ENCODE measurements around the gene PHACTR1. TPM values are rescaled to one million over a fixed set of nuclear protein-coding genes. Genes with fewer than 3 reads are reported as not detected.

Gene PHACTR1
- total RNA-seq, 1 experiment from 2014 or later, result not detected

DNA sequence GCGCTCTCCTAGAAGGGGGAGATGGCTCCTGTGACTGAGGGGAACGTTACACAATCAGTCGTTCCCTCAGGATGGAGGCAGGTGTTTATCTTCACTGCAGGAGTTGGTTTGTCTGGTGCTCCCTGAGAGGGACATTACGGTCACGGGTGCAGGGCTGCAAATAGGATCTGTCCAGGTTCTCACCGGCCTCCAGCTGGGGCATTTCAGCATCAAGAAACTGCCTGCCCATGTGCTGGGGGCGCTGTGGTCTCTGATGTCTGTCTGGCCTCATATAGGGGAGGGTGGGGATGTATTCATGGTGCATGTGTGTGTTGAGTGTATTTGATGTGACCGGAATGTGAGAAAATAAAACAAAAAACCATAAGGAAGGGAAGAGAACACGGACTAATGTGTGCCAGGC lies 534.7 kb downstream of the PHACTR1 start:
- no TSS peak for BruUV-seq (replicated peaks)
- POLR2A ChIA-PET (ENCODE audit: unreplicated experiment), result no interaction called here
- H3K27ac ChIP-seq (ENCODE audit: low read length), result no peak overlapping the region
- no peaks in the 10 kb centered on the region for H3K36me3 ChIP-seq (ENCODE audit: low read depth, low read length)
- CTCF ChIA-PET, result no interaction called here
- TF ChIP-seq, protein P1, sequence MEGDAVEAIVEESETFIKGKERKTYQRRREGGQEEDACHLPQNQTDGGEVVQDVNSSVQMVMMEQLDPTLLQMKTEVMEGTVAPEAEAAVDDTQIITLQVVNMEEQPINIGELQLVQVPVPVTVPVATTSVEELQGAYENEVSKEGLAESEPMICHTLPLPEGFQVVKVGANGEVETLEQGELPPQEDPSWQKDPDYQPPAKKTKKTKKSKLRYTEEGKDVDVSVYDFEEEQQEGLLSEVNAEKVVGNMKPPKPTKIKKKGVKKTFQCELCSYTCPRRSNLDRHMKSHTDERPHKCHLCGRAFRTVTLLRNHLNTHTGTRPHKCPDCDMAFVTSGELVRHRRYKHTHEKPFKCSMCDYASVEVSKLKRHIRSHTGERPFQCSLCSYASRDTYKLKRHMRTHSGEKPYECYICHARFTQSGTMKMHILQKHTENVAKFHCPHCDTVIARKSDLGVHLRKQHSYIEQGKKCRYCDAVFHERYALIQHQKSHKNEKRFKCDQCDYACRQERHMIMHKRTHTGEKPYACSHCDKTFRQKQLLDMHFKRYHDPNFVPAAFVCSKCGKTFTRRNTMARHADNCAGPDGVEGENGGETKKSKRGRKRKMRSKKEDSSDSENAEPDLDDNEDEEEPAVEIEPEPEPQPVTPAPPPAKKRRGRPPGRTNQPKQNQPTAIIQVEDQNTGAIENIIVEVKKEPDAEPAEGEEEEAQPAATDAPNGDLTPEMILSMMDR (conservative IDR thresholded peaks at IDR 0.05; ENCODE audit: low read depth, low read length), result no peak; the same call in 1 of the 2 replicates
- no peak for TF ChIP-seq EZH2 (IDR thresholded peaks at IDR 0.05; ENCODE audit: low read length, unreplicated experiment)
- no peak for TF ChIP-seq EZH2phosphoT487 (IDR thresholded peaks at IDR 0.05; ENCODE audit: borderline replicate concordance, low read length)
- H3K4me1 ChIP-seq (ENCODE audit: insufficient read depth, low read length), result no peaks in the 10 kb centered on the region
- no peak overlapping the region for H3K4me3 ChIP-seq (ENCODE audit: low read length)
- peaks cover 52% of the 10 kb centered on the region for H3K27me3 ChIP-seq (ENCODE audit: low read length)
- H3K79me2 ChIP-seq (ENCODE audit: low read length), result no peaks in the 10 kb centered on the region
- H2AFZ ChIP-seq (ENCODE audit: low read length), result no peak overlapping the region
- no peaks in the 10 kb centered on the region for H3K9me3 ChIP-seq (ENCODE audit: low read length)
- no peaks in the 10 kb centered on the region for H4K20me1 ChIP-seq (ENCODE audit: low read length)
- no peak overlapping the region for H3K9ac ChIP-seq (ENCODE audit: low read length)
- DNase-seq, result no peak
- no peak; the same call in 1 of the 2 replicates for ATAC-seq
- intact Hi-C loops (cut with micrococcal nuclease), result no loop called here
- H3K4me2 ChIP-seq (ENCODE audit: low read length), result no peak overlapping the region
- H3F3A ChIP-seq (ENCODE audit: low read length, unreplicated experiment), result no peaks in the 10 kb centered on the region
- no peaks in the 10 kb centered on the region for H3K9me2 ChIP-seq (replicated peaks; ENCODE audit: low read length)

DNA sequence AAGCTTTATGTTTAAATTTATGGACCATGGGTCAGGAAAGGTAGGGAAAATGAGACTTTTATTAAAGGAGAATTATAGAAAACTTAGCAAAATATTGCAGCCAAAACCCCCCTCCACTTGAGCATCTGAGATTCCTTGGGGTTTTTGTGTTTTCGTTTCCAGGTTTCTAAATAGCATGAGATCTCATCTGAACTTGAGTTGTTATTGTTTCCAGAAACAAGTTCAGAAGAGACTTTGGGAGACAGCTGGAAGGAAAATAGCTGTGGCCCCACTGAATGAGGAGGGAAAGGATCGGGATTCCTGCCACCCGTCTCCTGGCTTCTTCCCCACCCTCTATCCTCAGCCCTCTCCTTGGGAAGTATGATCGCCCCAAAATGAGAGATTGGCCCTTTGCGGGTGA lies 536.2 kb downstream of the PHACTR1 start:
- Histone ChIP-seq H3K27me3 (ENCODE audit: low read length) (peaks cover 39% of the 10 kb centered on the region), H3K4me3 (ENCODE audit: low read length) (no peak overlapping the region), H3K9me2 (replicated peaks; ENCODE audit: low read length) (no peaks in the 10 kb centered on the region), H3K4me1 (ENCODE audit: insufficient read depth, low read length) (no peaks in the 10 kb centered on the region), H3K79me2 (ENCODE audit: low read length) (no peaks in the 10 kb centered on the region), H3K27ac (ENCODE audit: low read length) (no peak overlapping the region), H4K20me1 (ENCODE audit: low read length) (no peaks in the 10 kb centered on the region), H3K9me3 (ENCODE audit: low read length) (no peaks in the 10 kb centered on the region), H3K4me2 (ENCODE audit: low read length) (no peak overlapping the region), H3F3A (ENCODE audit: low read length, unreplicated experiment) (no peaks in the 10 kb centered on the region), H2AFZ (ENCODE audit: low read length) (no peak overlapping the region), H3K36me3 (ENCODE audit: low read depth, low read length) (no peaks in the 10 kb centered on the region), H3K9ac (ENCODE audit: low read length) (no peak overlapping the region)
- no TSS peak for BruUV-seq (replicated peaks)
- CTCF ChIA-PET, result interaction anchor here (0.6 kb wide), 1 partner anchor 543 kb away, joined by 3 read pairs; no protein-coding TSS in a partner anchor
- TF ChIP-seq EZH2 (IDR thresholded peaks at IDR 0.05; ENCODE audit: low read length, unreplicated experiment), result no peak
- TF ChIP-seq EZH2phosphoT487 (IDR thresholded peaks at IDR 0.05; ENCODE audit: borderline replicate concordance, low read length), result no peak
- TF ChIP-seq, protein P1 (conservative IDR thresholded peaks at IDR 0.05; ENCODE audit: low read depth, low read length), result no peak
- POLR2A ChIA-PET (ENCODE audit: unreplicated experiment), result no interaction called here
- no peak for DNase-seq
- intact Hi-C loops (cut with micrococcal nuclease), result no loop called here
- ATAC-seq, result no peak

DNA sequence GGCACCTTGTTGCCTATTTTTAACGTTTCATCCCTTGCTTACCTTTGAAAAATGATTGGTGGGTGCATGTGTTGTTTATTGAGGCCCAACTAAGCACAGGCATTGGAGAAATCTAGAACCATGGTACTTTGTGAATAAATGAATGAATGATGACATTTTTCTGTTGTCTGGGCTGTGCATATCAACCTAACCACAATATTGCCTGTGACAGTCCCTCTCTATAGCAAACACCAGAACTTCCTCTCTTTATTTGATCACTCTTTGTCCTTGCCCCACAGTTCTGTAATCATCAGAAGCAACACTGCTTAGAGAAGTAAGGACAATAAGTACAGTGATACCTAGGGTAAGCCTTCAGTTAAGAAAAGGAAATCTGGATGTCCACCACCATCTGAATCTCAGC lies 536.7 kb downstream of the PHACTR1 start:
- no peak overlapping the region for H2AFZ ChIP-seq (ENCODE audit: low read length)
- H3K4me2 ChIP-seq (ENCODE audit: low read length), result no peak overlapping the region
- H4K20me1 ChIP-seq (ENCODE audit: low read length), result no peaks in the 10 kb centered on the region
- H3K27ac ChIP-seq (ENCODE audit: low read length), result no peak overlapping the region
- no TSS peak for BruUV-seq (replicated peaks)
- H3K9ac ChIP-seq (ENCODE audit: low read length), result no peak overlapping the region
- no peak for DNase-seq
- H3F3A ChIP-seq (ENCODE audit: low read length, unreplicated experiment), result no peaks in the 10 kb centered on the region
- H3K4me3 ChIP-seq (ENCODE audit: low read length), result no peak overlapping the region
- no peaks in the 10 kb centered on the region for H3K79me2 ChIP-seq (ENCODE audit: low read length)
- TF ChIP-seq, protein P1 (conservative IDR thresholded peaks at IDR 0.05; ENCODE audit: low read depth, low read length), result no peak
- TF ChIP-seq EZH2phosphoT487 (IDR thresholded peaks at IDR 0.05; ENCODE audit: borderline replicate concordance, low read length), result no peak
- TF ChIP-seq EZH2 (IDR thresholded peaks at IDR 0.05; ENCODE audit: low read length, unreplicated experiment), result no peak
- CTCF ChIA-PET, result interaction anchor here (0.6 kb wide), 1 partner anchor 543 kb away, joined by 3 read pairs; no protein-coding TSS in a partner anchor
- intact Hi-C loops (cut with micrococcal nuclease), result no loop called here
- no peaks in the 10 kb centered on the region for H3K4me1 ChIP-seq (ENCODE audit: insufficient read depth, low read length)
- peaks cover 37% of the 10 kb centered on the region for H3K27me3 ChIP-seq (ENCODE audit: low read length)
- no peaks in the 10 kb centered on the region for H3K9me2 ChIP-seq (replicated peaks; ENCODE audit: low read length)
- POLR2A ChIA-PET (ENCODE audit: unreplicated experiment), result no interaction called here
- no peaks in the 10 kb centered on the region for H3K9me3 ChIP-seq (ENCODE audit: low read length)
- no peaks in the 10 kb centered on the region for H3K36me3 ChIP-seq (ENCODE audit: low read depth, low read length)
- ATAC-seq, result no peak

Measured in PC-3 (cell line).